HG02981 (cell line): Measurements from ENCODE around the gene LBHD1.
"Not testable (repeated sequence)": the region's sequence is repeated elsewhere in the genome, so short reads cannot be mapped to it uniquely, and the experiment has no call there.

ENCODE experiments used
- ATAC-seq: cut with Tn5 transposase; IDR thresholded peaks from one replicate; pipeline ENCODE4 v1.9.1; 2021; ENCODE audit warnings: mild to moderate bottlenecking, moderate library complexity; ENCODE audit not compliant: unreplicated experiment

LBHD1 gene

GRCh38 chr11:62665075-62665598, 6.9 kb downstream of the LBHD1 start, which contains the start of the genes C11orf98 and CSKMT:
TSS of gene C11orf98 (minus strand) at chr11:62665210. CDS start at chr11:62665169, 41 bp downstream.
TSS of gene CSKMT (plus strand) at chr11:62665312. CDS start at chr11:62665880, 568 bp downstream.
- ATAC-seq = peak; percentile 86

GRCh38 chr11:62664405-62665074, 7.5 kb downstream of the LBHD1 start:
- ATAC-seq = peak; percentile 15

GRCh38 chr11:62656796-62657429, 15.2 kb downstream of the LBHD1 start:
- ATAC-seq = no peak

DNA sequence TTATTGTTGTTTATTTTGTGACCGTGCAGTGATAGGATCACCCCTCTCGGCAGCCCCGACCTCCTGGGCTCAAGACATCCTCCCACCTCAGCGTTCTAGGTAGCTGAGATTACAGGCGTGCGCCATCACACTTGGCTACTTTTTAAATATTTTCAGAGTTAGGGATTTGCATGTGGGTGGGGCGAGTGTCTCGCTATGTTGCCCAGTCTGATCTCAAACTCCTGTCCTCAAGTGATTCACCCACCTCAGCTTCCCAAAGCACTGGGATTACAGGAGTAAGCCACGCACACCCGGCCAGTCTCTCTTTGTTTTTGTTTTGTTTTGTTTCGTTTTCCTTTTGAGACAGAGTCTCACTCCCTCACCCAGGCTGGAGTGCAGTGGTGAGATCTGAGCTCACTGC, 17.8 kb downstream of the LBHD1 start:
- ATAC-seq = no peak

DNA sequence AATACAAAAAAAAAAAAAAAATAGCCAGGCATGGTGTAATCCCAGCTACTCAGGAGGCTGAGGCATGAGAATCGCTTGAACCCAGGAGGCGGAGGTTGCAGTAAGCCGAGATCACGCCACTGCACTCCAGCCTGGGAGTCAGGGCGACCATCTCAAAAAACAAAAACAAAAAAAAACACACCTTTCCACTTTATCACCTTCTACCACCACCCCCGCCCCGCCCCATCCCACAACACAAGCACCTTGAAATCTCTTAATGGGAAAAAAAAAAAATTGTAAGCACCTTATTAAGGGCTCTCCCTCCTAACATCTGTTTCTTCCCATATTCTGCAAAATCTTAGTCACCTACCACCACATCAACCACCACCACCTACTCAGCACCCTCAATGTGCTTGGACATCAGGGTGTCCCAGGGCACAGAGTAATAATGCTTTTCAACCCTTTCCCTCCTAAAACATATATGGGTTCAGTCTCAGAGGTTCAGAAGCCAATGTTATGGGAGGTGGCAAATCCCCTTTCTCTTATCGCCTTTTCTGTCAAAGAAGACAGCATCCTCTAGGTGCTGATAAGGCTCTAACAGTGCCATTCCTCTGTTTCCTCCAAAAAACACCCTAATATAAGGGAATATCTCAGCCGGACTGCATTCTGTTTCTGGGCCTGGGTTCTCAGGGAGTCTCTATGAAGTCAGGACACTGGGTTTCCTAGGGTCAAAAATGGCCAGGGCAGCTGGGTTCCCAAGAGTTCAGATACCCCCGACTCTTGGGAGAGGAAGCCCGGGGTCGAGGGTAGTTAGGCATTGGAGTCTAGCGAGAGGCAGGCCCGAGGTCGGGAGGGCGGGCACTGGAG, 19.7 kb downstream of the LBHD1 start:
- no peak for ATAC-seq

DNA sequence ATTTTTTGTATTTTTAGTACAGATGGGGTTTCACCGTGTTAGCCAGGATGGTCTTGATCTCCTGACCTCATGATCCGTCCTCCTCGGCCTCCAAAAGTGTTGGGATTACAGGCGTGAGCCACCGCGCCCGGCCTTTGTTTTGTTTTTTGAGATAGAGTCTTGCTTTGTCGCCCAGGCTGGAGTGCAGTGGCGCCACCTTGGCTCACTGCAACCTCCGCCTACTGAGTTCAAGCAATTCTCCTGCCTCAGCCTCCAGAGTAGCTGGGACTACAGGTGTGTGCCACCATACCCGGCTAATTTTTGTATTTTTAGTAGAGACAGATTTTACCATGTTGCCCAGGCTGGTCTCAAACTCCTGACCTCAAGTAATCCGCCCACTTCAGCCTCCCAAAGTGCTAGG, 21.8 kb downstream of the LBHD1 start:
- ATAC-seq = not testable (repeated sequence)

GRCh38 chr11:62649486-62649885, 22.6 kb downstream of the LBHD1 start:
- no peak for ATAC-seq

DNA sequence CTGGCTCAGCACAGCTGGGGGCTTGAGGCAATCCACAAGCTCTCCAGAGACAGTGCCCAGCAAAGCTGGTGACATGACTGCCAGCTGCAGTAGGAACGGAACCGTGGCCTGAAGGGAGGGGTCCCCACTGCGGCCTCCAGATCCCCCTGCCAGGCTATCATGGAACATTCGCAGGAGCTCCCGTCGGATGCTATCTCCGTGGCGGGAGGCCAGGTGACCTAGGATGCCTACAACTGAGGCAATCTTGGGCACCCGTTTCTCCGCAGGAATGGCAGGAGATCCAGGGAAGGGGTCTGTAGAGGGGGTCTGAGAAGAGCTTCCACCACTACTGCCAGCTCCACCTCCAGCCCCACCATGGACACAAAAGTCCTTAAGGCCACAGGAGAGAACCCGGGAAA, 23.1 kb downstream of the LBHD1 start:
- ATAC-seq = no peak

DNA sequence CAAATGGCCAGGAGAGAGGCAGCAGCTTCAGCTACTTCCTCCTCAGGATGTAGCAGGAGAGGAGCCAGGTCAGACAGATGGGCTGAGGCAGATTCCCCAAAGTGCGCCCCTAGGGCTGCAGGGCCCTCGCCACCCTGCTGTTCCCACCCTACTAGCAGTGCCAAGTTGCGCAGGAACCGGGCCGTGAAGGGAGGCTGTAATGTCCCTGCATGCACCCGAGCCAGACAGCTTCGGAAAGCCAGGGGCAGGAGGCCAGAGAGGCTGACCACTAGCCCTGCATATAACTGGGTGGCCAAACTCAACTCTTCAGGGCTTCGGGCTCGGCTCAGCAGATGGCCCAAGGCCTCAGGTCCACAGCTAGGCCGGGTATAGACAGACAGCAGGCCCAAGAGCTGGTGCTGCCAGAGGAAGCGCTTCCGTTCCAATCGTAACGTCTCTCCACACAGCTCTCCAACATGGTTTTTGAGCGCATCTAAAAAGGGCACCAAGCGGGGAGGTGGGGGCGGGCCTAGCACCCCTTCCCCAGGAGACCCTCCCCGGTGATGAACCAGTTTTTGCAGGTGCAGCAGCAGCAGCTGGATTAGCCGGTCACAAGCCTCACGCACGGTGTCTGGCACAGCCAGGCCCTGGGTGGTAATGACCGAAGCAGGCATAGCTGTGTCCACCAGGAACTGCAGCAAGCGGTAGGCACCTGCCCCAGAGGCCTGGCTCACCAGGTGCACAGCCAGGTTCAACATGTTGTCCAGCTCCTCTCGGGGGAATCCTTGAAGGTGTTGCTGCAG, 23.7 kb downstream of the LBHD1 start:
- no peak for ATAC-seq

GRCh38 chr11:62647609-62648005, 24.5 kb downstream of the LBHD1 start:
- ATAC-seq = no peak

GRCh38 chr11:62646825-62647608, 25.1 kb downstream of the LBHD1 start:
- no peak for ATAC-seq

DNA sequence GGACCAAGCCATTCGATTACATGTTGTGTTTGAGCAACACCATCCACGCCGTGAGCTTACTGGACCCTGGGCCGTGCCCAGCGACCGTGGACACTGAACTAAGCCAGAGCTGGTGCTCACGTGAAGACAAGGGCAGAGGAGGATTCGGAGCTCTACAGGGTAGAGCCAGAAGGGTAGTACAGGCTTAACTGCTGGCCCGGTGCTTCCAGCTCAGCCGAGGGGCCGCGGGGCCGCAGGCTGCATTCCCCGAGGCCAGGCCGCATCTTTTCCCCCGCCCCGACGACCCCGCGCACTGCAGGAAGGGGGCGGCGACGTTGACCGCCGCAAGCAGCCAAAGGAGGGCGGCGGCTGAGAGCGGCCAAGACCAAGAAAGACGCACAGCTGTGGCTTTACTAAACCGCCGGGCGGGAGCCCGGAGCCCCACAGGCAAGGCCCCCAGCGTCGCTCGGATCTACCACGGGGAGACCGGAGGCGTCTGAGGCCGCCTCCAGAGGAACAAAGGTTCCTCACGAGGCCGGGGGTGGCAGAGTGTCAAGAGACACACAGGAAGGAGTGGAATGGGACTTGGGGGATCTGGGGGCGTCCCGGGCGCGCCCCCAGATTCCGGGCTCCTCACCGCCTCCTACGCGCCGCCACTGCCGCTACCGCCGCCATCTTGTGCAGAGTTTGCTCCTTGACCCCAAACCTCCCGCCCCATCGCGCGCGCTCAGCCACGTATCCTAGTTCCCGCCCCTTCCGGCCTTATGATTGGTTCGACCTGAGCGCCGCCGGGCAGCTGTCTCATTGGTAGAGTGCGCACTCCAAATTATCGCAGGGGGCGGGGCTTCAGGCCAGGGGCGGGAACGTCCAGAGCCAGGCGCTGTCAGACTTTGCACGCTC, 25.9 kb downstream of the LBHD1 start, which contains the start of gene GANAB:
Gene GANAB (minus strand): TSS at position 668 of the 879 bp plus-strand sequence. CDS start 14 bp downstream, at position 654.
- ATAC-seq = peak; percentile 95

DNA sequence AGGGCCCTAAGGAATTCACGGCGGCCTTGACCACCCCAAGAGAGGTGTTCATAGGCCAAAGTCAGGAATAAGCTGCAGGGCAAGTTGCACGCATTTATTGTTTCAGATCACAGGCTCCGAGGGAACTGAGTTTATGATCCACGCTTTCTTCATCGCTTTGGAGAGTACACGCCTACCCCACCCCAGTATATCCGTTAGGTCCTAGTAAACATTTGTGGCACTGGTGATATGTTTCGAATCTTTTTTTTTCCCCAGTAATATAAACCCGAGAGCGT, 26.5 kb downstream of the LBHD1 start:
- no peak for ATAC-seq

DNA sequence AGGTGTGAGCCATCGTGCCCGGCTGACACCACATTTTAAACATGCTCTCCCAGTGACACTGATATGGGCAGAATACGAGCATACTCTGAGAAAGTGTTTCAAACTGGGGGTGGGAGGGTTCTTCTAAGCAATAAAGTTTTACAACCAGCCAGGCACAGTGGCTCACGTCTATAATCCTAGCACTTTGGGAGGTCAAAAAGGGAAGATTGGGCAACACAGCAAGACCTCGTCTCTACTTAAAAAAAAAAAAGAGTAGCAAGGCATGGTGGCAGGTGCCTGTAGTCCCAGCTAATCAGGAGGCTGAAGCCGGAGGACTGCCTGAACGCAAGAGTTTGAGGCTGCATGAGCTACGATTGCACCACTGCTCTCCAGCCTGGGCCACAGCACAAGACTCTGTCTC, 27.8 kb downstream of the LBHD1 start:
- no peak for ATAC-seq

DNA sequence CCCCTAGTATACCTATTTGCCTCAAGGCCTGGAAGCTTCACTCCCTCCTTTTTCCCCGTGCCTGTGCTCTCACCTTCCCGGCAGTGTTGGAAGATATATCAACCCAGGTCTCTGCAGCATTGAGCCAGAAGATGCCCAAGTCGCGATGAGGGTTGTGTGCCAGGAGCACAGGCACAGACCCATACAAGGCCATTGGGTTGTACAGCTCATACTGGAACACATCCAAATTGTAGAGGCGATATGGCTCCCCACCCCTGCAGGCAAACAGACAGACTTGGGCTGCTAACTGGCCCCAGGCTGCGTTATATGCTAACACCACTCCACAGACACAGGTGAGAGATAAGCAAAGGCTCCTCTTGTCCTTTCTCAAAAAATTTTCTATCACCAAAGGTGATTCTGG, 39.6 kb downstream of the LBHD1 start:
- no peak for ATAC-seq

DNA sequence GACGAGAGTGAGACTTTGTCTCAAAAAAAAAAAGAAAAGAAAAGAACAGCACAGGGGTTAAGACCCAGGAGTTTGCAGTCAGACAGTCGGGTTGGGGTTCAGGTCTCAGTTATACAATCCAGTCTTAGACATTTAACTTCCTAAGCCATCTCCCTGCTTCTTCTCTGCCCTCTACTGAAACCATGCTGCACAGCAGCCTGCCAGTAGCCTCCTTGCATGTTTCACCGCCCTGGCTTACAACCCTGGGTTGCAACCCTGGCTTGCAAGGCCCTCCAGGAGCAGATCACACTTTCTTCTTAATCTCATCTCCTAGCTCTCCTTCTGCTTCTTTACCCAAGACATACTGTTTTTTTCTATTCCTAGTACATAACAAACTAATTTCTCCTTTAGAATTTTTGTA, 44.4 kb downstream of the LBHD1 start:
- no peak for ATAC-seq

DNA sequence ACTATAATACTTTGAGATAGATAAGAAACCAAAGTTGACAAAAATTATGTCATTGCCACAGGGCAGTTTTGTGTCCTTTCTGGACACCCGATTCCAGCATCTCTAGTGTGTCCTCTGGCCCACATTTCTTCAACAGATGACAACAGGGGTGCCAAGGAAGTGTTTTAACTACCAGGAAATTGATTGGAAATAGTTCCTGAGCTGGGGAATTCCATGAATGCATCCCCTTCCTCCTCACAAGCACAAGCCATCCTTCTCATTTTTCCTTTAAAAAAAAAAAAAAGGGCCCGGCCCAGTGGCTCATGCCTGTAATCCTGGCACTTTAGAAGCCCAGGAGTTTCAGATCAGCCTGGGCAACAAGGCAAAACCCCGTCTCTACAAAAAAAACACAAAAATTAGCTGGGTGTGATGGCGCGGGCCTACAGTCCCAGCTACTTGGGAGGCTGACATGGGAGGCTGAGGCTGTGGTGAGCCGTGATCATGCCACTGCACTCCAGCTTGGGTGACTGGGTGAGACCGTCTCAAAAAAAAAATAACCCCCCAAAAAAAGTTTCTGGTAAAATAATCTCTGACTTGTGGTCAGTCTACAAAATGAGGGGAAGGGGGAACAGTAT, 49.5 kb downstream of the LBHD1 start:
- ATAC-seq = no peak
